GM12891 (cell line): ENCODE data around the gene ZNF195.
"Not testable (repeated sequence)": the region's sequence is repeated elsewhere in the genome, so short reads cannot be mapped to it uniquely, and the experiment has no call there.

ENCODE experiments used
- DNase-seq: peaks from one replicate; pipeline ENCODE4 v3.0.0; 2011; ENCODE audit warnings: low spot score; ENCODE audit not compliant: insufficient read length
- FAIRE-seq: peaks from 2 replicates; lab custom pipeline; 2011; peaks lifted over from hg19 to GRCh38; lab: Jason Lieb, UNC
- PAX5 ChIP-seq: IDR thresholded peaks from 2 replicates; pipeline ENCODE4 v1.6.1; 2011; ENCODE audit warnings: low read length, moderate library complexity, mild to moderate bottlenecking; ENCODE audit not compliant: insufficient read depth, severe bottlenecking
- POLR2A ChIP-seq: IDR thresholded peaks from 2 replicates; pipeline ENCODE4 v1.6.1; 2011; ENCODE audit warnings: low read depth, low read length, control low read depth
- POLR2AphosphoS5 ChIP-seq: IDR thresholded peaks from 2 replicates; pipeline ENCODE4 v1.6.1; 2011; ENCODE audit warnings: low read depth, low read length, control low read depth
- POU2F2 ChIP-seq: IDR thresholded peaks from 2 replicates; pipeline ENCODE4 v1.6.1; 2011; ENCODE audit warnings: low read depth, mild to moderate bottlenecking, control low read depth, low read length, moderate library complexity
- SPI1 ChIP-seq: IDR thresholded peaks from 2 replicates; pipeline ENCODE4 v1.6.1; 2011; ENCODE audit warnings: low read depth, low read length, control low read depth
- TAF1 ChIP-seq: IDR thresholded peaks from 2 replicates; pipeline ENCODE4 v1.6.1; 2011; ENCODE audit warnings: low read depth, low read length, control low read depth

Gene ZNF195

DNA sequence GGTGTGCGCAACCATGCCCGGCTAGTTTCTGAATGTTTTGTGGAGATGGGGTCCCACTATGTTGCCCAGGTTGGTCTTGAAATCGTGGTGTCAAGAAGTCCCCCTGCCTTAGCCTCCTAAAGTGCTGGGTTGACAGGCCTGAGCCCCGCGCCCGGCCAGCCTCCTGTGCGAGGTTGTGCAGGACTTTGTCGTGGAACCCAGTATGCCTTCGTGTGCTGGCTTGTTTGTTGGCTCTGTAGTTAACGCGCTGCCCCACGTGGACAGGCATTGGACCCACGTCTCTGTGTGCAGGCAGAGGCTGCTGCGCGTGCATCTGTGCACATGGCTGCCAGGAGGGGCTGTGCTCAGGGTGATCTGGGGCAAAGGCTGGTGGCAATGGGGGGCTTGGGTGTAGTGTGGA is 33.9 kb upstream of the ZNF195 start:
- FAIRE-seq: no peak
- TF ChIP-seq TAF1: no peak
- no peak for TF ChIP-seq SPI1
- no peak for TF ChIP-seq POLR2A
- TF ChIP-seq POU2F2: no peak
- TF ChIP-seq PAX5: no peak
- TF ChIP-seq POLR2AphosphoS5: no peak

DNA sequence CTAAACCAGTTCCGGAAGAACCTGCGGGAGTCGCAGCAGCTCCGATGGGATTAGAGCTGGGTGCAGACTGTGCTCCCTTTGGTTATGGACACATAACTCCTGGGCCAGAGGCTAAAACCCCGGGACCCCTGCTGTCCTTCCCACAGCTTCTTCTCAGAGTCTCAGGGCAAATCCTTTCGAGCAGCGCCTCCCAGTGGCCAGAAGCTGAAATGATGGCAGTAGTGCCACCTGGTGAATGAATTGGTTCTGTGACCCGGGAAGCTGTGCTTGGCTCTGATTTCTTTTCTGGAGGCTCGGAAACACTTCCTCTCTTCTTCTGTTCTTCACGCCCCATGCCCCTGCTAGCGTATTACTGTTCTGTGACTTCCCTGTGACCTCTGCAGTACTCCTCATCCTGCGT is 29.8 kb upstream of the ZNF195 start:
- FAIRE-seq: not testable (repeated sequence)
- DNase-seq: peak; percentile 60

More for the DNA sequence above, 33.9 kb upstream of the ZNF195 start:
- no peak for DNase-seq

DNA sequence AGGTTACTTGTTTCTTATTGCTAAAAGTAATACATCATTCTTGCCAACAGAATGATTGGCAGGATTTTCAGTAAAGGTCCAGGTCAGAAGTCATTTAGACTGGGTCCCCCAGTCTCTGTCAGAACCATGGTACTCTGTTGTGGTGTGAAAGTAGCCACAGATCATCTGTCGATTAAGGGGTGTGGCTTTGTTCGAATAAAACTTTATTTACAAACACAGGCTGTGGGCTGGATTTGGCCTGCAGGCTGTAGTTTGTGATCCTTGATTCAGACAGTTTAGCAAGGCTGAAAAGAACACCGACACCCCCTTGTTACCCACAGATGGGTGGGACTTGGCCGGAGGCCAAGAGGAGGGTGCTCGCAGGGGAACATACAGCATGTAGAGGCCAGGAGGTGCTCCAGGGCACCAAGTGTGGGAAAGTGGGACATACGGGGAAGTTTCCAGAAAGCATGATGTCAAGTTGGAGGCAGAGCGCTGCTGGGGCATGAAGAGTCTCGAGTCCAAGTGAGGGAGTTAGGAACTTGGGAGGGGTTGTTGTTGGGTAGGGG is 29.2 kb upstream of the ZNF195 start:
- FAIRE-seq, DNase-seq: not testable (repeated sequence)

DNA sequence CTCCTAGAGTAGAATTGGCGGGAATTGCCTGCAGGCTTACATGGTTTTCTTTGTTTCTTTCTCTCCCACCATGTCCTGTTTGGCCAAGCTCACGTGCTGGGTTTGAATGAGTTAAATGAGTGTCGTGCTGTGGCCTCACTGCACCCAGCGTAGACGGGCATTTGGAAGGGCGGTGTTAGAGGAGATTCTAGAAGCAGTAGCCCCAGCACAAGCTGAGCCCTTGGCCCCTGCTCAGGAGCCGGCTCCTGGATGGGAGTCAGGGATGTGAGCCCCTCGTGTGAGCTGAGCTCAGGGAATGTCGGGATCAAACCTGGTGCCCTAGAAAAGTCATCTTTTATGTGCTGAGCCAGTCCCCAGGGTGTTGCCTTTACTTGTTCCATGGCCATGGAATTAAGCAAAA is 28.0 kb upstream of the ZNF195 start:
- FAIRE-seq, DNase-seq: not testable (repeated sequence)

DNA sequence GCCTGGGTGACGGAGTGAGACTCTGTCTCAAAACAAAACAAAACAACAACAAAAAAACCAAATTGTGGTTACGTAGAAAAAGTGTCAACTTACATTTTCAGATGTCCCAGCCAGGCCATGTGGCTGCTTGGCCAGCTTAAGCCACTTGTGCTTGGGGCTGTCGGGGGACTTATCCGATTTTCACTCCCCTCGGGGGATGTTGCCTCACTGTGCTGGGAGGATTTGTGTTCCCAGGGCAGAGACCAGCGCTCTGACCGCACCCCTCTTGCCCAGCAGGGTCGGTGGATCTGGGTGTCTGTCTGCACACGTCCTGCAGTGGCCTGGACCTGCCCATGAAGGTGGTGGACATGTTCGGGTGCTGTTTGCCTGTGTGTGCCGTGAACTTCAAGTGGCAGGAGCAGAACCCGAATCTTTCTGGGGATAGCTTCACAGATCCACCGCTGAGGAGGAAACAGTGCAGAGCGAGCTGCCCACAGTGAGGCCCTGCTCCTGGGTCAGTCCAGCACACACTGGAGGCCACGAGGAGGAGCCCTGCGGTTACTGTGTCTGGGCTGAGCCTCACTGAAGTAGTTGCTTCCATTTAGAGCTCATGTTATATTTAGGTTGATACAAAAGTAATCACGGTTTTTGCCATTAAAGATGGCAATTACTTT is 27.4 kb upstream of the ZNF195 start:
- not testable (repeated sequence) for DNase-seq, FAIRE-seq

DNA sequence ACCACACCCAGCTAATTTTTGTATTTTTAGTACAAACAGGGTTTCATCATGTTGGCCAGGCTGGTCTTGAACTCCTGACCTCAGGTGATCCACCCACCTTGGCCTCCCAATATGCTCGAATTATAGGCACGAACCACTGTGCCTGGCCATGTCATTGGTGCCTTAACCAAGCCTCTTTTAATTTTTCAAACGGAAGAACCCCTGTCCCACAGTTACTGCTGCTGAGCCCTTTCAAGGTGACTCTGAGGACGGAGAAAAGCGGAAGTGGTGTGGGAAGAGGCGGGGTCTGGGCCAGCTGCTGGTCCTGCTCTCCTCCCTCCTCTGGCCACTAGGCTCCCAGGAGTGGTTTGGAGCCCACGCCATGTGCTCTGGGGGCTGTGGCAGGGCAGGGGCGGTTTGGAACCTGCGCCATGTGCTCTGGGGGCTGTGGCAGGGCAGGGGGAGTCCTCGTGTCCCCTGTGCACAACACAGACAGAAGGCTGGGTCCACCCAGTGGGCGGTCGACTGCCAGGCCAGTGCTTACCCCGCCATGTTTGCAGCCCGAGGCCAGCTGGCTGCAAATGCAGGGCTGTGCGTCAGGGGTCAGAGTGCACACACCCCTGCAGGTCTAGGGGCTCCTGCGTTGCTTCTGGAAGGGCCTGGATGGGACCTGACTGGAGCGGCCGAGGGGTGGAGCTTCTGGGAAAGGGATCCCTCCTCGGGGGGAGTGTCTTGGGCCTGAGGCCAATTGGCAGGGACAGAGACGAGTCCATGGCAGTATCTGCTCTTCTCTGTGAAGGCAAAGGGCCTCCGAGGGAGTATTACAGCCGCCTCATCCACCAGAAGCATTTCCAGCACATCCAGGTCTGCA is 25.4 kb upstream of the ZNF195 start:
- not testable (repeated sequence) for FAIRE-seq, DNase-seq
- TF ChIP-seq SPI1: peak; percentile 41; the same call in 1 of the 2 replicates

DNA sequence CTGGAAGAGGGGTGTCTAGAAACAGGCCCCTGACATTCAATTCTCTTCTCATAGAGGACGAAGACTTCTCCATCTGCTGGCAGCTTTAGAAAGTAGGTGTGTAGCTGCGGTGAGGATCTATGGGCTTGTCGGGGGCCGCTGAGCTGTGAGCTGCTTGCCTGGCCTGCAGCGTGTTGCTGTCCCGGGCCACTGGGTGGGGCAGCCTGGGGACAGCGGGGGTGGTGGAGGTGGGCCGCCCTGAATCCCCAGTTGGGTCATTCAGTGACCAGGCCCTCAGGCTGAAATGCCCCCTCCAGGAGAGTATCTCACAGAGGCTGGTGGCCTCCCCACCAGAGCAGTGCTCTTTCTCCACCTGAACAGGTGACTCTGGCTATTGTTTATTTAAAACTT is 23.9 kb upstream of the ZNF195 start:
- FAIRE-seq, DNase-seq: not testable (repeated sequence)

DNA sequence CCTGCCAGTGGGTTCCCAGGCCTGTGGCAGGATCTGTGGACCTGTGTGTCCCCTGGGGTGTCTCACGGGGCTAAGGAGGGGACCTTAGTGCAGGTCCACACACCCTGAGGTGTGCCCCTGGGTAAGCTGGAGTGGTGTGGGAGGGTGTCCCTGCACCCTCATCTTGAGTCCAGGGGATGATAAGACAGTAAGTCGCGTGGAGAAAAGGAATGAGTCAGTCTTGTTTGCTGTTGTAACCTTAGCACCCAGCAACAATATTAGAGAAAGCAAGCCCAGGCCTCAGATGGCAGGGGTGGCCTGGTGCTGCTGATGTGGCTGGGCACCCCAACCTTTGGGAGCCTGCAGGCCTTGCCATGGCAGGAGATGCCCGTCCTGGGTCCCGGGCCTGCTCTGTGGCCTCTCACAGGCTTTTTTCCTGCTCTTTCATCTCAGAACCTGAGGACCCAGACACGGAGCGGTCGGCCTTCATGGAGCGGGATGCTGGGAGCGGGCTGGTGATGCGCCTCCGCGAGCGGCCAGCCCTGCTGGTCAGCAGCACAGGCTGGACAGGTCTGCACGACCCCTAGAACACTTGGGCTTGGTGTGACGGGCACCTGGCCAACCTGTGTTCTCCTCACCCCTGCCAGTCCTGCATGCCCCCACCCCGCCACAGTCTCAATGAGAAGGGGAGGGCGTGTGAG is 23.4 kb upstream of the ZNF195 start:
- FAIRE-seq: not testable (repeated sequence)

DNA sequence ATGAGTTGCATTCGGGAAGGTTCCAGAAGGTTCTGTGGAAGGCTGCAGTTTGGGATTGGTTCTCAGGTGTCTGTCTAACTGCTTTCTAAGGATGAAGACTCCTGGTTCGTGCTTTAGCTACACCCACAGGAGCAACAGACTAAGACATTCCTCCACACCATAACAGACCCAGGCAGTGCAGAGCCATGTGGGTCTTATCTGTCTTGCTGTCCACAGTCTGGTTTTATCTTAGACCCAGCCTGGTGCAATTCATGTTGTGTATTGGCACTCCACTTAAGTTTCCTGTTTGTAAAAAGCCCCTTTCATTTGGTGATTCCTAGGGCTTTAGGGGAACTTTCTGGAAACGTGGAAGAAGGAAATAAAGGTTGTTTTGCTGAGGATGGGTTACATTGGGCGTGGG is 22.1 kb upstream of the ZNF195 start:
- FAIRE-seq, DNase-seq: not testable (repeated sequence)

More for the DNA sequence above, 23.4 kb upstream of the ZNF195 start:
- DNase-seq: not testable (repeated sequence)

DNA sequence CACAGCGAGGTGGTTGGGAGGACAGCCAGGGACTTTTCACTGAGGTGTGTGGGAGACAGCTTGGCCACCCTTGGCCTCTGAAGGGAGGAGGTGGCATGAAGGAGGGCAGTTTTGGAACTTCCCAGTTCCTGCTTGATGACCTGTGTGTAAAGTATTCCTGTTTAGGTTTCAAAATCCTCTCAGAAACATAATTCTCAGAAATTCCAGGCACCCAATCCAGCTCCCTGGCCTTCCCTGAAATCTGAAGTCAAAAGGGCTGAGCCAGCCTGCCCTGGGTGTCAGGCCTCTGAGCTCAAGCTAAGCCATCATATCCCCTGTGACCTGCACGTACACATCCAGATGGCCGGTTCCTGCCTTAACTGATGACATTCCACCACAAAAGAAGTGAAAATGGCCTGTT is 19.6 kb upstream of the ZNF195 start:
- FAIRE-seq, DNase-seq: not testable (repeated sequence)

DNA sequence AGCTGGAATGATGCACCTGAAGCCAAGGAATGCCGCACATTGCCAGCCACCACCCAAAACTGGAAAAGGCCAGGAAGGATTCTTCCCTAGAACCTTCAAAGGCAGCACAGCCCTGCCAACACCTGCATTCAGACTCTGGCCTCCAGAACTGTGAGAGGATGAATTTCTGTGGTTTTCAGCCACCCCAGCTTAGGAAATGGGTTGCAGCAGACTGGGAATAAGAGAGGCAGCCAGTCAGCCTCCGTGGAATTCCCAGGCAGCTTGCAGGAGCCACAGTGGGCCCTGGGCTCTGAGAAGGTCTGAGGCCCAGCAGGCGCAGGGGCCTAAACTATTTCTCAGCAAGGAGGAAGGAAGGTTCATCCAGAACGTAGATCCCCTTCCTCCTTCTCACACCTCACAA is 19.2 kb upstream of the ZNF195 start:
- not testable (repeated sequence) for FAIRE-seq, DNase-seq

DNA sequence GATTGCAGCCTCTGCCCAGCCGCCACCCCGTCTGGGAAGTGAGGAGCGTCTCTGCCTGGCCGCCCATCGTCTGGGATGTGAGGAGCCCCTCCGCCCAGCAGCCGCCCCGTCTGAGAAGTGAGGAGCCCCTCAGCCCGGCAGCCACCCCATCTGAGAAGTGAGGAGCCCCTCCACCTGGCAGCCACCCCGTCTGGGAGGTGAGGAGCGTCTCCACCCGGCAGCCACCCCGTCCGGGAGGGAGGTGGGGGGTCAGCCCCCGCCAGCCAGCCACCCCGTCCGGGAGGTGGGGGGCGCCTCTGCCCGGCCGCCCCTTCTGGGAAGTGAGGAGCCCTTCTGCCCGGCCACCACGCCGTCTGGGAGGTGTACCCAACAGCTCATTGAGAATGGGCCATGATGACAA is 18.3 kb upstream of the ZNF195 start:
- DNase-seq, FAIRE-seq: not testable (repeated sequence)

DNA sequence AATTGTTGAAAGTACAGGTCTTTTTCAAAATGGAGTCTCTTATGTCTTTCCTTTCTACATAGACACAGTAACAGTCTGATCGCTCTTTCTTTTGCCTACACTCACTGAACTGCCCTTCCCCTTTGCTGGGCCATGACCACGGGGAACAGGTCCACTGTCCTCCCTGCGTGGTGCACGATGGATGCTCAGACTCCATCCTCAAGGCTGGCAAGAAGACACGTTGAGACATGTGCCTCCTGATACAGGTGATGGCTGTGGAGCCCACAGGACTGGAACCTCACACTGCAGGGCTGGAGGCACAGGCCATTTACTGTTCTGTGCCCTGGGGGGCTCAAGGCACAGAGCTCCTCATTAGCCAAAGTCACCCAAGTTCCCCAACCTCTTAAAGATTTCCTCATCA is 16.5 kb upstream of the ZNF195 start:
- not testable (repeated sequence) for FAIRE-seq, DNase-seq

DNA sequence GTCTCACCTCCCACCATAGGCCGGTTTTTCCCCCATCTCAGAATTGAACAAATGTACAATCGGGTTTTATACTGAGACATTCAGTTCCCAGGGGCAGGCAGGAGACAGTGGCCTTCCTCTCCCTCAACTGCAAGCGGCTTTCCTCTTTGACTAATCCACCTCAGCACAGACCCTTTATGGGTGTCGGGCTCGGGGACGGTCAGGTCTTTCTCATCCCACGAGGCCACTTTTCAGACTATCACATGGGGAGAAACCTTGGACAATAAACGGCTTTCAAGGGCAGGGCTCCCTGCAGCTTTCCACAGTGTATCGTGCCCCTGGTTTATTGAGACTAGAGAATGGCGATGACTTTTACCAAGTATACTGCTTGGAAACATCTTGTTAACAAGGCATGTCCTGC is 16.0 kb upstream of the ZNF195 start:
- DNase-seq, FAIRE-seq: not testable (repeated sequence)

DNA sequence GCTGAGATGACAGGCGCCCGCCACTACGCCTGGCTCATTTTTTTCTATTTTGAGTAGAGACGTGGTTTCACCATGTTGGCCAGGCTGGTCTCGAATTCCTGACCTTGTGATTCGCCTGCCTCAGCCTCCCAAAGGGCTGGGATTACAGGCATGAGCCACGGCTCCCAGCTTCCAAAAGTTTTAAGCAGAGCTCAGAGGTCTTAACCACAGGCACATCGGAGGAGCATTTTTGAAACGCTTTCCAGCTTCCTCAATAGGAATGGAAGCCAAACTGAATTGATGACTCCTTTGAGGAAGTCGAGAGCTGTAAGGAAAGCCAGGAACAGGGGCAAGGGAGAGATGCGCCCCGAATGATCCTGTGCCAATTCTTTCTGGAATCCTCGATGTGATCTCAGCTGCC is 14.5 kb upstream of the ZNF195 start:
- not testable (repeated sequence) for FAIRE-seq, DNase-seq
